Heart left ventricle (tissue), 13 donors: ENCODE data around the gene GPR157.

Experiments used
- CTCF ChIP-seq, 12 donors: fragments of 200-600 bp; sonication (generic) in 4 of 12; IDR thresholded peaks; one replicate each; pipeline versions ENCODE4 v1.5.0 to v1.8.0; 2018 to 2022; ENCODE audit warnings: antibody characterized with exemption in 12 of 12, mild to moderate bottlenecking in 5 of 12
- POLR2A ChIP-seq, 2 donors: fragments of 450-650 bp; IDR thresholded peaks; one replicate each; pipeline ENCODE4 v1.6.1; 2017; ENCODE audit warnings: antibody characterized with exemption in 2 of 2, mild to moderate bottlenecking in 2 of 2, moderate library complexity in 2 of 2
- donor health status: ischemic (EF 13 %, LVEDD 7.1; RV severe dilation, severe dysfunction).
- donor health status: DM: no; HTN: yes; CAD: no.
- donor health status: DM: no; HTN: no; CAD: no.
- donor health status: ischemic (EF 25% LVEDD 6.9; RV normal size, moderate dysfunction).
- donor health status: ischemic (EF 25% LVEDD 5.7; RV mildly dilated, moderate dysfunction).
- donor health status: ischemic (EF 35%, LVEDD 5.7; RV mildly dilated, moderate dysfunction).
- donor health status: nonischemic (EF 11% LVEDD 7.7; RV severe dilation, severe dysfunction).
- donor health status: DM: yes; HTN: yes; CAD: no.
- donor health status: PGD.
- donor health status: ischemic (EF 29% LVEDD 5.4; RV normal size, mild dysfunction).
- donor health status: nonischemic (EF 23%, LVEDD 6.1; RV moderate dilation, normal function).

GRCh38 chr1:9150582-9151327 is 21.9 kb upstream of the GPR157 start:
- no peak for TF ChIP-seq POLR2A (IDR thresholded peaks at IDR 0.05)
- TF ChIP-seq CTCF (IDR thresholded peaks at IDR 0.05), result no peak
